Measurements from ENCODE around the gene MBD5. TPM values are rescaled to one million over a fixed set of nuclear protein-coding genes. Genes with fewer than 3 reads are reported as not detected.

MBD5 gene
- total and polyA plus RNA-seq, 7 donors = 2.3 to 81.1 (median 67.0) TPM

DNA sequence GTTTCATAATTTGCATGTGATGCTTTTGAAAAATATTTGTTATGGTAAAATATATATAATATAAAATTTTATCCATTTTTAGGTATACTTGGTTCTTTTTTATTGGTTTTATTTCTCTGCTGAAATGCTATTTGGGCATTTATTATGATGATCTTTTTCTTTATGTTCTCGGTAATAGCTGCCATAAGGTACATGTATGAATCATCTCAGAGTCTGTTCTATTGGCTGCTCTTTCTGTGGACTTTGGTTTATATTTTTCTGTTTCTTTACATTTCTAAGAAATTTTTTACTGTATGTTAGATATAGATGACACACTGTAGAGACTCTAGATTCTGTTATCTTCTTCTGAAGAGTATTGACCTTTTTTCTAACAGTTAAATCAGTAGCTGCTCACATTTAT lies 219.9 kb downstream of the MBD5 start:
- 94 to 96% methylated on average over 1 of the region's 1 CpG for WGBS, 2 donors
- Histone ChIP-seq H3K9me3 (peaks cover 0 to 10% (median 0%) of the 10 kb centered on the region in 4 donors), H3K27ac (no peak overlapping the region), H3K4me3 (no peak overlapping the region), H3K4me1 (peaks cover 0 to 18% (median 4%) of the 10 kb centered on the region in 4 donors), H3K36me3 (peaks cover 0 to 16% (median 0%) of the 10 kb centered on the region in 4 donors), H3K27me3 (no peaks in the 10 kb centered on the region)
- intact Hi-C loops (cut with DNase I) = no loop called here
- TF ChIP-seq POLR2AphosphoS5 (IDR thresholded peaks at IDR 0.05) (no peak), CTCF (IDR thresholded peaks at IDR 0.05) (no peak), EP300 (IDR thresholded peaks at IDR 0.05) (no peak), POLR2A (IDR thresholded peaks at IDR 0.05) (no peak)
- DNase-seq = no peak

DNA sequence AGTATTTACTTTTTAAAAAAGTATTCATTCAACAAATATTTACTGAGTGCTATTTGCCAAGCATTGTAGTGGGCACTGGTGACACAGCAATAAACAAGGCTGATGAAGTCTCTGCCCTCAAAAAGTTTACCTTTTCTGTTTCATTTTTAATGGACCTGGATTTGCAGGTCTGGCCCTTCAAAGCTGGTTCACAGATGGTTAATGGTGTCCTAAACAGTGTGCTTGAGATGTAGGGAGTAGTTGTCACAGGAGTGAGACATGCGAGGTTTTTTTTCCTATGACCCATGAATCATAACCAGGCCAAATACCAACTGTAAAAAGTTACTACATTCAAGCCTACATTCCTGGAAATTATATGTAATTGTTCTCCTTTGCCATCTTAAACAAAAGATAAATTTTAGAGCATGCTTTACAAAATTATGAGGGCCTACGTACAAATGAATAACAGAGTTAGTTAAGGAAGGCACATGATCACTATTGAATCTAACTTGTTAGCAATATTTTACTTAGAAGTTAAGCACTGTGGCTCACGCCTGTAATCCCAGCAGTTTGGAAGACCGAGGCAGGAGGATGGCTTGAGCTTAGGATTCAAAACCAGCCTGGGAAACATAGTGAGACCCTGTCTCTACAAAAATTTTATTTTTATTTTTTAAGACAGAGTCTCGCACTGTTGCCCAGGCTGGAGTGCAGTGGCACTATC lies 223.9 kb downstream of the MBD5 start:
- Histone ChIP-seq H3K27me3 (no peaks in the 10 kb centered on the region), H3K4me3 (no peak overlapping the region), H3K9me3 (no peaks in the 10 kb centered on the region), H3K27ac (no peak overlapping the region), H3K36me3 (no peaks in the 10 kb centered on the region), H3K4me1 (peaks cover 0 to 10% (median 4%) of the 10 kb centered on the region in 4 donors)
- WGBS, 2 donors = 81 to 86% methylated on average over 5 of the region's 5 CpGs
- TF ChIP-seq EP300 (IDR thresholded peaks at IDR 0.05) (no peak), POLR2AphosphoS5 (IDR thresholded peaks at IDR 0.05) (no peak), CTCF (IDR thresholded peaks at IDR 0.05) (no peak), POLR2A (IDR thresholded peaks at IDR 0.05) (no peak)
- DNase-seq = no peak
- intact Hi-C loops (cut with DNase I) = no loop called here

- Histone ChIP-seq H3K4me3 (no peak overlapping the region), H3K27ac (no peak overlapping the region), H3K4me1 (no peaks in the 10 kb centered on the region), H3K9me3 (peaks cover 0 to 2% (median 0%) of the 10 kb centered on the region in 4 donors), H3K36me3 (peaks cover 0 to 5% (median 0%) of the 10 kb centered on the region in 4 donors), H3K27me3 (no peaks in the 10 kb centered on the region)
- DNase-seq = no peak
- WGBS, 2 donors = 97 to 98% methylated on average over 5 of the region's 5 CpGs
- TF ChIP-seq EP300 (IDR thresholded peaks at IDR 0.05) (no peak), POLR2A (IDR thresholded peaks at IDR 0.05) (no peak), POLR2AphosphoS5 (IDR thresholded peaks at IDR 0.05) (no peak), CTCF (IDR thresholded peaks at IDR 0.05) (no peak)
- intact Hi-C loops (cut with DNase I) = no loop called here
Measured at GRCh38 chr2:148251993-148252392, 231.1 kb downstream of the MBD5 start.

- Histone ChIP-seq H3K9me3 (peaks cover 0 to 2% (median 0%) of the 10 kb centered on the region in 4 donors), H3K27ac (no peak overlapping the region), H3K4me3 (no peak overlapping the region), H3K36me3 (peaks cover 0 to 5% (median 0%) of the 10 kb centered on the region in 4 donors), H3K27me3 (no peaks in the 10 kb centered on the region), H3K4me1 (no peaks in the 10 kb centered on the region)
- DNase-seq = no peak
- intact Hi-C loops (cut with DNase I) = no loop called here
- WGBS, 2 donors = 93 to 96% methylated on average over 2 of the region's 2 CpGs
- no peak for TF ChIP-seq POLR2AphosphoS5 (IDR thresholded peaks at IDR 0.05)
- no peak for TF ChIP-seq CTCF (IDR thresholded peaks at IDR 0.05)
- TF ChIP-seq POLR2A (IDR thresholded peaks at IDR 0.05) = no peak
- TF ChIP-seq EP300 (IDR thresholded peaks at IDR 0.05) = no peak
Measured at GRCh38 chr2:148252646-148253045, 231.8 kb downstream of the MBD5 start.
